Umbilical cord (tissue), 2 donors: Measurements from ENCODE around the gene GCLC. TPM values are rescaled to one million over a fixed set of nuclear protein-coding genes. Genes with fewer than 3 reads are reported as not detected.

Experiments
- DNase-seq: peaks from one replicate; pipeline ENCODE4 v3.0.0-alpha.2; 2015; ENCODE audit warnings: low spot score
- total RNA-seq: library from RNA; depleted of rRNA; stranded (reverse); fragments of >200 nt; gene quantifications from one replicate; pipeline ENCODE4 v1.2.3, GENCODE V29; 2014; ENCODE audit warnings: low replicate concordance; ENCODE audit not compliant: insufficient read depth

The GCLC gene
- total RNA-seq, 1 donor from 2014 or later, result 26.2 TPM

GRCh38 chr6:53527249-53527765 lies 17.6 kb downstream of the GCLC start:
- no peak for DNase-seq

GRCh38 chr6:53526000-53526399 lies 18.9 kb downstream of the GCLC start:
- DNase-seq, result no peak

DNA sequence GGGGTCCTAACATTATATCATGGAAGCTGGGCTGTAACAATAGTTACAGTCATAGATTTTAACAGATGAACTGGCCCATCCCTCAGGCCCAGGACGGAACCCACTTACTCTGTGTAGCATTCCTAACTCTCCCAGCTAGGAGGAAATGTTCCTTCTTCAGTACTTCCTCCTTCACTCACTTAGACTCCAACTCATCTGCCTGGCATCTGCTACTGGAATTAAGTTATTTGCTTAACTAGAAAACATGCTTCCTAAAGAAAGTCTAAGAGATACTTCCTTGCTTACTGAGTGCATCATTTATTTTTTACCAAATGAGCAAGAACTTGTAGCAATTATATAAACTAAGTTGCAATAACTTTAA lies 20.5 kb downstream of the GCLC start:
- DNase-seq, result no peak

- no peak for DNase-seq
These were observed 21.1 kb downstream of the GCLC start for GRCh38 chr6:53523511-53524454.

GRCh38 chr6:53520320-53520928 lies 24.5 kb downstream of the GCLC start:
- no peak for DNase-seq

GRCh38 chr6:53518862-53519261 lies 26.0 kb downstream of the GCLC start:
- DNase-seq, result no peak

GRCh38 chr6:53517021-53517420 lies 27.9 kb downstream of the GCLC start:
- DNase-seq, result no peak

- DNase-seq, result no peak
These were observed 30.2 kb downstream of the GCLC start for GRCh38 chr6:53514677-53515076.

GRCh38 chr6:53513519-53513966 lies 31.4 kb downstream of the GCLC start:
- DNase-seq, result peak; percentile 23

- no peak for DNase-seq
These were observed 31.8 kb downstream of the GCLC start for GRCh38 chr6:53513056-53513455.

GRCh38 chr6:53512626-53513025 lies 32.3 kb downstream of the GCLC start:
- no peak for DNase-seq

GRCh38 chr6:53510746-53511145 lies 34.2 kb downstream of the GCLC start:
- DNase-seq, result no peak

GRCh38 chr6:53506872-53507271 lies 38.0 kb downstream of the GCLC start:
- DNase-seq, result no peak

GRCh38 chr6:53504512-53504911 lies 40.4 kb downstream of the GCLC start:
- no peak for DNase-seq

DNA sequence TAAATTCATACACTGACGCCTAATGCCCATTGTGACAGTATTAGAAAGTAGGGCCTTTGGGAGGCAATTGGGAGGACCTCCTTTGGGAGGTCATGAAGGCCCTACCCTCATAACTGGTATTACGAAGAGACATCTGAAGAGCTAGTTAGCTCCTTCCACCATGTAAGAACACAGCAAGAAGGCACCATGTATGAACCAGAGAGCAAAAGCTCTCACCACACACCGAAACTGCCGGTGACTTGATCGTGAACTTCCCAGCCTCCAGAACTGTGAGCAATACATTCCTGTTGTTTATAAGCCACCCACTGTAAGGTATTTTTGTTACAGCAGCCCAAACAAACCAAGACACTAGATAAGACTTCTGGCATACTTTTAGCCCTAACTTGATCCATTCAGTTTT lies 41.8 kb downstream of the GCLC start:
- no peak for DNase-seq

DNA sequence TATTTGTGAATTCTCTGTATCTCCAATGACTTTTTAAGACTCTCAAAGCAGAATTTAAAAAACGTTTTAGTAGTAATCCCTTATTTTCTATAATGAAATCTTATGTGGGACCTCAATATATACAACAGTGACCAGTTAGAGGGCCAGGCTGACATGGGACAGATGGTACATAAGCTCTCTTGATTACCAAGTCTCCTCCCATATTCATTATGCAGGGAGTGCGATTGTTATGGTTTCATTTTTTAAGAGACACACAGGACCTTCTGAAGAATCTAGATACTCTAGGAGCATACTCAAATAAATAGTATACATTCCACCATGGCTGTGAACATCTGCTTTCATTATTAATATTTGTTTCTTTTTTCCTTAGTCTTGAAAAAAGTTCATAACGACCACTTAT lies 43.5 kb downstream of the GCLC start:
- DNase-seq, result no peak

GRCh38 chr6:53500095-53500494 lies 44.8 kb downstream of the GCLC start:
- no peak for DNase-seq

- DNase-seq, result no peak
These were observed 45.8 kb downstream of the GCLC start for GRCh38 chr6:53499094-53499493.

DNA sequence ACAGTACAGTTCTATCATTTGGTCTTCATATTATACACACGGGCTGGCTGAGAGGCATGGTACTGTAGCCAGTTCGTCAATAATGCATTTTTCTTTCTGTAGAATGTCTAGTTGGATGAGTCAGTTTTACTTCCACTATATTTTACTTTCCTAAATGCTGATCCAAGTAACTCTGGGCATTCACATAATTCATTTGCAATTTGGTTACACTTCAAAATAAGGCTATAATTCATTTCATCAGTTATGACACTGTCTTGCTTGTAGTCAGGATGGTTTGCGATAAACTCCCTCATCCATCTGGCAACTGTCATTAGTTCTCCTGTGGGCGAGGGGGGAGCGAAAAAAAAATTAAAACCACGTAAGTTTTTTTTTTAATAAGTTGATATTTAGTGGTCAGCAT lies 46.3 kb downstream of the GCLC start:
- no peak for DNase-seq

- DNase-seq, result no peak
These were observed 47.0 kb downstream of the GCLC start for GRCh38 chr6:53497905-53498304.

DNA sequence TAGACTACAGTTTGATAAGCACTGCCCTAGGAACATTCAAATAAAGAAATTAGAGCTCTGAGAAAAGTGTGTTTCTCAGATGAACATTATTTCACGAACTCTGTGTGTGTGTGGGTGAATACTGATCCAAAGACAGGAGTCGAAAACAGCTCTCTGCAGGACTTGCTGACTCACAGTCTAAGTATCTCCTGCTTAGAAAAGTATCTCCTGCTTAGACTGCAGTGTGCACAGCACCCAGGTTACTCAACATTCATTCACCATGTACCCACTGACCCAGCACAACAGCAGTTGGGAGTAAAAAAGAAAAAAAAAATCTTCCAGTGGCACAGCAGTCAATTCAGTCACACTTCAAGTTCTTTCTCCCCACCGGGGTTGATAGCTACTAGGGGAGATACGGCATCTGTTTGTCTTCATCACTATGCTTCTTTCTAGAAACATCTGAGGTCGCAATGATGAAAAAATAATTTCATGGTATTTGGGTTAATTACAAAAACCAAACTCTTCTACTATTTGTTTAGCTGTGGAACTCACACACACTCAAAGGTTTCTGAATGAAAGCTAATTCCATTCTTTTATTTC lies 48.0 kb downstream of the GCLC start:
- DNase-seq, result peak; percentile 16
